ENCODE results near the gene SERF2.
A peak's percentile ranks its signal among the peaks of the same experiment; 100 is the strongest.

The SERF2 gene

DNA sequence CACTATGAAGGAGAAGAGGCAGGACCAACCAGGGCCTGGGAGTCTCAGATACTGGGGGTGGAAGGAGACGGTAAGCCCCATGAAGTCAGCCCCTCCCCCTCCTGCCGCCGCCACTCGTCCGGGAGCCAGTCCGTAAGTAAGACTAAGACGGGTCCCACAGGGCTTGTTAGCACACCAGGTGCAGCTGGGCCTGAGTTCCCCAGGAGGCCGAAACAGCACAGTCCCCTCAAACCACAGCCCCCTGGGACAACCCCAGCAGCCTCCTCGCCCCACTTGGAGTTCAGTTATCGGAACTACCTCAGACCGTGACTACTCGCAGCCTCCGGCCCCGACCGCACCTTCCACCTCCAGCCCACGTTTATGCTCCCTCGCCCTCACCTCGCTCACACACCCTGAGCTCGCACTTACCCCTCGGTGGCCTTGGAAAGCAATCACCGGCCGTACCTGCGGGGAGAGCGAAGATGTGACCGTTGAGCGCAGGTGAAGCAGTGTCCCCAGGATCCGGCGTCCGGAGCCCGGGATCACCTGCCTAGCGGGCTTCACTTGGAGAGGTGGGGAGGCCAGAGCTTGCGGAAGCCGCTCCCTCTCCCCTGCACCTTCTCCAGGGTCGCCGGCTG is 15.9 kb upstream of the SERF2 start:
- Mint-ChIP-seq H3K4me3 (peak overlapping the region; percentile 88), H3K27ac (peak overlapping the region; percentile 95), H3K9me3 (no peaks in the 10 kb centered on the region), H3K36me3 (ENCODE audit: low read depth) (peaks cover 52% of the 10 kb centered on the region), H3K4me1 (ENCODE audit: low read depth) (peaks cover 62% of the 10 kb centered on the region), H3K27me3 (no peaks in the 10 kb centered on the region)
- intact Hi-C loops (cut with micrococcal nuclease): loop anchor here (10.0 kb wide), 1 partner anchor 49 kb away; the partner anchor contains the start of genes MFAP1 and WDR76

DNA sequence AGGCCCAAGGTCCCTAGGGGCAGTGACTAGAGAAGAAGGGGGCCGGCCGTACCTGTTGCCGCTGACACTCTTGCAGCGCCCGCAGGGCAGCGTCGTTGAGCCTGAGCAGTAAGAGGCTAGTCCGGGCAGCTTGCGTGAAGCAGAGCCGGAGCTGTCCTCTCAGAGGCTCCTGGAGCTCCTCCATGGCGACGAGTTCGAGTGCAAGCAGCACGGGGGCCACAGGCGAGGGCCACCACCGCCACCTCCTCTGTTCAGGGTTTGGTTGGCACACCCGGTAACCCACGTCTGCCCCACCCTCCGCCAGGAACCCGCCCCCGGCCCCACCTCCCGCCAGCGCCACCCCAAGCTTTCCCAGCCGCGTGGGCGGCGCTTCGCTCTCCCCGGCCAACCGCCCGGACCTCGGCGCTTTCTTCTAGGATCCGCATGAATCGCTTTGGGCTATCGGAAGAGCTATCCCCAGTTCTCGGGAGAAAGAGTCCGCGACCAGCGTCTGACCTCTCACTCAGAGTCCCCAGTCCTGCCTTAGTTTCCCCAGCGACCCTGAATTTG is 15.3 kb upstream of the SERF2 start, which contains the start of gene ELL3:
TSS of gene ELL3 (minus strand) at position 249 of the 549 bp plus-strand sequence. CDS start at position 184, 65 bp downstream.
- H3K36me3 Mint-ChIP-seq (ENCODE audit: low read depth): peaks cover 46% of the 10 kb centered on the region
- intact Hi-C loops (cut with micrococcal nuclease): loop anchor here (1.0 to 10.0 kb wide), 2 partner anchors 17 to 48 kb away; partner anchors contain the start of genes MFAP1 and WDR76
- peak within 1 kb of the TSS; percentile 88 for H3K4me3 Mint-ChIP-seq
- H3K4me1 Mint-ChIP-seq (ENCODE audit: low read depth): peaks cover 56% of the 10 kb centered on the region
- H3K9me3 Mint-ChIP-seq: no peaks in the 10 kb centered on the region
- H3K27ac Mint-ChIP-seq: peak within 1 kb of the TSS; percentile 95
- H3K27me3 Mint-ChIP-seq: no peaks in the 10 kb centered on the region

DNA sequence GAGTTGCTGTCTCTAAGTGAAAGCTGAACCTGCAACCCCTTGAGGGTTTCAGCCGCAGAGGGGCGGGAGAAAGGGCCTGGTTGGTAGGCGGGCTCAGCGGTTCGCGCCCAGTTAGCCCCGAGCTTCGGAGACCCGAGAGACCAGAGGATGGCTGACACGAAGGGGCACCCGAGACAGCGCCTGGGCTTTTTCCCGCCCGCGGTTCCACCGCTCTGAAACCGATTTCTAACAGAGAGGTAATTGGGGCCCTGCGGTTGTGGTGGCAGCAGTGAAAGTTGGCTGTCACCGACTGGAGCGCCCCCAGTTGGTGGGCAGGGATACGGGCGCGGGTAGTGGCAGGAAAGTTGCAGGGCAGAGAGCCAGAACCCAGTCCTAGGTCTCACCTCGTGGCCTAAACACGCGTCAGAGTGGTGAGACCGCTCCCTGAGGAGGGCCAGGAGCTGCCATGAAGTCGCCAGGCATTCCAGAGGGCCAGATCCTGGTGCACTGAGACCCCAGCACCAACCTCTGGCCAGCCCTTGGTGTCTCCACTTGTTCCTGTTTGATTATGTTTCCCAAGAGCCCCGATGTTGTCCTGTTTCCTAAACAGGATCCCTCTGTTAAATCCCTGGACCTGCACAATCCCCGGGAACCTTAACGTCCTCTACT is 14.7 kb upstream of the SERF2 start:
- peaks cover 43% of the 10 kb centered on the region for H3K36me3 Mint-ChIP-seq (ENCODE audit: low read depth)
- H3K27ac Mint-ChIP-seq: peak overlapping the region; percentile 95
- H3K27me3 Mint-ChIP-seq: no peaks in the 10 kb centered on the region
- peak overlapping the region; percentile 88 for H3K4me3 Mint-ChIP-seq
- no peaks in the 10 kb centered on the region for H3K9me3 Mint-ChIP-seq
- peaks cover 50% of the 10 kb centered on the region for H3K4me1 Mint-ChIP-seq (ENCODE audit: low read depth)
- intact Hi-C loops (cut with micrococcal nuclease): loop anchor here (1.0 to 10.0 kb wide), 2 partner anchors 16 to 47 kb away; partner anchors contain the start of genes MFAP1 and WDR76

DNA sequence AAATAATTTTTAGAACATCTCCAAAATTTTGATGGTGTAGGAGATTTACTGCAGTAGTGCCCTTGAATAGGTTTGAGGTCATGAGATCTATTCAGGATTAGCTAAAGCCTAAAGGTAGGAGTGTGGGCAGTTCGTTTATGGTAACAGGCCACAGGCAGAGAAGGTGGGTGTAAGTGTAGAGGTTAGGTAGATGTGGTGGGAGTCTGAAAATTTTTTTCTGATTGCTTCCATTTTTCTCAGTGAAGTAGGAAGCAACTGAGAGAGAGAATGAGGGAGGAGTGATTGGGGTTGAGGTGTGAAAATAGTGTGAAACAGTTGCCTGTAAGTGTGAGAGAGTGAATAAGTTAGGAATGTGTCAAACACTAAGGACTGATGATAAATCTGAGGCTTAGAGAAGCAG is 13.1 kb upstream of the SERF2 start:
- H3K36me3 Mint-ChIP-seq (ENCODE audit: low read depth): peaks cover 27% of the 10 kb centered on the region
- no peaks in the 10 kb centered on the region for H3K9me3 Mint-ChIP-seq
- no peak overlapping the region for H3K4me3 Mint-ChIP-seq
- H3K4me1 Mint-ChIP-seq (ENCODE audit: low read depth): peaks cover 35% of the 10 kb centered on the region
- H3K27me3 Mint-ChIP-seq: no peaks in the 10 kb centered on the region
- H3K27ac Mint-ChIP-seq: no peak overlapping the region
- intact Hi-C loops (cut with micrococcal nuclease): loop anchor here (10.0 kb wide), 1 partner anchor 46 kb away; the partner anchor contains the start of genes MFAP1 and WDR76

DNA sequence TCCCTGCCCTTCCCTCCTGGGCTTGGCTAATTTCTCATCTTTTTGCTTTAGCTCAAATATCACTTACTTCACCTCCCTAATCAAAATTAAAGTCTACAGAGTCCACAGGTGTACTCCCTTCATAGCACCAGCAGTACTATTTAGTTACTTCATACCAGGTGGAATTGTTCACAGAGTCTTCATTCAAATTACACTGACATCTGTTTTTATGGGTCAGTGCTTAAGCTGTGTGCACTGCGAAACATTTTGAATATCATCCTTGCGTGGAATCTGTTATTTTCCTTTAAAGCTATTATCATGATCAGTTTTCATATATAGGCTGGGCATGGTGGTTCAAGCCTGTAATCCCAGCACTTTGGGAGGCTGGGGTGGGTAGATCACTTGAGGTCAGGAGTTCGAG is 2.7 kb upstream of the SERF2 start:
- Mint-ChIP-seq H3K4me1 (ENCODE audit: low read depth) (peaks cover 20% of the 10 kb centered on the region), H3K27me3 (no peaks in the 10 kb centered on the region), H3K27ac (no peak overlapping the region), H3K36me3 (ENCODE audit: low read depth) (peaks cover 30% of the 10 kb centered on the region), H3K4me3 (no peak overlapping the region), H3K9me3 (no peaks in the 10 kb centered on the region)
- intact Hi-C loops (cut with micrococcal nuclease): no loop called here

DNA sequence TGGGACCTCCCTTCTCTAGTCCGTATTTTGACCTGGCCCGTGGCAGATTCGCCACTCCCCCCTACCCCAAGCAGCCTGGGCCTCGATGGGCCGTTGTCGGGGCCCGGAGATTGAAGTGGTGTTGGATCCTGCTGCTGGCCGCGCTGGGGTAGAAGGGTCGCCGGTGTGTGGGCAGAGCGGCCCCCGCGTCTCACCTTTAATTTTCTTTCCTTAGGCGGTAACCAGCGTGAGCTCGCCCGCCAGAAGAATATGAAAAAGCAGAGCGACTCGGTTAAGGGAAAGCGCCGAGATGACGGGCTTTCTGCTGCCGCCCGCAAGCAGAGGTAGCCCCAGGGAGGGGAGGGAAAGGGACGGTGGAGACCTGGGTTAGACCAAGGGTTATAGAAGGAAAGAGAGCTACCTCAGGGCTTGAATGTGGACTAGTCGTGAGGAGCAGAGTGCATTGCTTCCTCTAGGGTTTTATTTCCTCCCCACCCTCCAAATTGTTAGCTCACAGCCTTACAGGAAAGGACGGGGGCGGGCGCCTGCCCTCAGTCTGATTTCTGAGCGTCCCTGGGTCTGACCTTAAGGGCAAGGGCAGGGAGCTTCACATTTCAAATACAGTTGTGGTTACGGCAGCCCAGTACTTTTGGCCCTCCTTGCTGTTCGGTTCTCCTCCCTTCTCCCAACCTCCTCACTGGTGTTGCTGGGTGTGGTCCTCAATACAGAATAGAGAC is 799 bp downstream of the SERF2 start:
- Mint-ChIP-seq H3K36me3 (ENCODE audit: low read depth) (peaks cover 65% of the 10 kb centered on the region), H3K4me3 (peak overlapping the region; percentile 82), H3K4me1 (ENCODE audit: low read depth) (peaks cover 52% of the 10 kb centered on the region), H3K27ac (peak overlapping the region; percentile 100), H3K9me3 (no peaks in the 10 kb centered on the region), H3K27me3 (no peaks in the 10 kb centered on the region)
- intact Hi-C loops (cut with micrococcal nuclease): loop anchor here (1.0 kb wide), 1 partner anchor 16 kb away; no protein-coding TSS in a partner anchor

DNA sequence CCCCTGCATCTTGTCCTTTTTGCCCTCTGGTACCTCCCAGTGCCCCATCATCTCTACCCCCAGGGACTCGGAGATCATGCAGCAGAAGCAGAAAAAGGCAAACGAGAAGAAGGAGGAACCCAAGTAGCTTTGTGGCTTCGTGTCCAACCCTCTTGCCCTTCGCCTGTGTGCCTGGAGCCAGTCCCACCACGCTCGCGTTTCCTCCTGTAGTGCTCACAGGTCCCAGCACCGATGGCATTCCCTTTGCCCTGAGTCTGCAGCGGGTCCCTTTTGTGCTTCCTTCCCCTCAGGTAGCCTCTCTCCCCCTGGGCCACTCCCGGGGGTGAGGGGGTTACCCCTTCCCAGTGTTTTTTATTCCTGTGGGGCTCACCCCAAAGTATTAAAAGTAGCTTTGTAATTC is 1.5 kb downstream of the SERF2 start:
- H3K9me3 Mint-ChIP-seq: no peaks in the 10 kb centered on the region
- H3K27ac Mint-ChIP-seq: peak overlapping the region; percentile 100
- peak overlapping the region; percentile 82 for H3K4me3 Mint-ChIP-seq
- H3K4me1 Mint-ChIP-seq (ENCODE audit: low read depth): peaks cover 59% of the 10 kb centered on the region
- no peaks in the 10 kb centered on the region for H3K27me3 Mint-ChIP-seq
- intact Hi-C loops (cut with micrococcal nuclease): loop anchor here (1.0 kb wide), 1 partner anchor 16 kb away; no protein-coding TSS in a partner anchor
- peaks cover 71% of the 10 kb centered on the region for H3K36me3 Mint-ChIP-seq (ENCODE audit: low read depth)

DNA sequence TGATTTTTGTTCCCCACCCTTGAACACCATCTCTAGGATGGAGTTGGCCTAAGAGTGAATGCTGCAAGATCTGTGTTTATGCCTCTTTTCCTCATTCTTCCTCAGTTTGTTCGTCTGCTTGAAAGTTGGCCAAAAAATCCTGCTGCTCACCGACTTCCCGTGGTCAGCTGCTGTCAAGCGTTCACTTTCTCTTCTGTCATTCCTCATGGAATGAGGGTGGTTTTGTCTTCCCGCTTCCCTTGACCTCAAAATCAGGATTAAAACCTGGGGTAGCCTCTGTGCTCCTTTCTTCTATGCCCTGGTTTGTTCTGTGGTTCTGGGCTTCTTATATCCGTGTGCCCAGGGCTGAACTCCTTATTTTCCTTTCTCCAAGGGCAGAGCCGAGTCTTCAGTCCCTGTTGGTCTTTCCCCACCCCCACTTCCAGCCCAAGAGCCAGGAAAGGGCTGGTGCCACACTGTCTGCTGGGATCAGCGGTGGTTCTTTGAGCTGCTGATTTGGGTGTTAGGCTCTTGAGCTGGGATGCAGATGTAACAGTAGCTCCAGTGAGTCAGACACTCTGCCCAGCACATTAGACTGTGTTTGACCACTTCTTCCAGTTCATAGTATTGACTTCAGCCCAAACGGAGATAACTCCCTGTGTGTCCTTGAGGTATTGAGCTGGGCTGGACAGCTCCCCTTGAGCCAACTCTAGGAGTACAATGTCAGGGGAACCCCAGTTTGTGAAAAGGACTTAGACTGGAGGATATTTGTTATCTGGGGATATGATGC is 2.3 kb downstream of the SERF2 start:
- Mint-ChIP-seq H3K4me1 (ENCODE audit: low read depth) (peaks cover 67% of the 10 kb centered on the region), H3K27ac (peak overlapping the region; percentile 74), H3K36me3 (ENCODE audit: low read depth) (peaks cover 75% of the 10 kb centered on the region), H3K9me3 (no peaks in the 10 kb centered on the region), H3K4me3 (peak overlapping the region; percentile 50), H3K27me3 (no peaks in the 10 kb centered on the region)
- intact Hi-C loops (cut with micrococcal nuclease): no loop called here

DNA sequence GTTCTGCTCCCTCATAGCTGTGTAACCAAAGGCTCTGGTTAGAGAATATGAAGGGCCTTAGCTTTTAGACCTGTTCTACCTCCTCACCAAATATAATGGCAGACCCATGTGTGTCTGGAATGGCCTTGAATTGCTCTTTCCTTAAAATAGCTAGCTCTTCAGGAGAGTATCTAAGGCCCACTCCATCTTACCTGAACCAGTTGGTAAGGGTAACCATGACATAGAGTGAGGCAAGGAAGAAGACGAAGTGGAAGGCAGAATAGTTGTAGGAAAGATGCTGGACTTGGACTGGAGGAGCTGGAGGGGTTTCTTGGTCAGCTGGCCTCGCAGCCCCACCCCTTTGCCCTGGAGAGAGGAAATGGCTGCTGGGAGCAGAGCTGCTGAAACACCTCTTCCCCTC is 3.1 kb downstream of the SERF2 start:
- intact Hi-C loops (cut with micrococcal nuclease): no loop called here
- Mint-ChIP-seq H3K4me3 (no peak overlapping the region), H3K9me3 (no peaks in the 10 kb centered on the region), H3K27ac (peak overlapping the region; percentile 74), H3K27me3 (no peaks in the 10 kb centered on the region), H3K4me1 (ENCODE audit: low read depth) (peaks cover 75% of the 10 kb centered on the region), H3K36me3 (ENCODE audit: low read depth) (peaks cover 81% of the 10 kb centered on the region)

DNA sequence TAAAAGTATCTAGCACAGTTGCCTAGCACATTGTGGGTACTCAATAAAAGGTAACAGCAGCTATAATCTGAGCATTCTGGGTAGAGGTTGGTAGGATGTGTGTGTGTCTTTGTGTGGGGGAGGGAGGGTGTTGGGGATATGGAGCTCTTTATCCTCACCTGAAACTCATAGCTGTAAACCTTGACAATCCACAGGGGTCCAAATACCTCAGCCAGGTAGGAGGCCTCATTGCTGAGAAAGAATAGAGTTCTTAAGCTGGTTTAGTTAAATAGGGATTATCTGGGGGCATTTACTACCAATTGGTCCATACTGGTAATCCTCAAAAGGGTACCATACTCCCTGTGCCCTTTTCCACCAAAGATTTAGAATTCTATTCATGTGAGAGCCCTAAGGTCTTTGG is 3.9 kb downstream of the SERF2 start:
- Mint-ChIP-seq H3K4me1 (ENCODE audit: low read depth) (peaks cover 78% of the 10 kb centered on the region), H3K9me3 (no peaks in the 10 kb centered on the region), H3K36me3 (ENCODE audit: low read depth) (peaks cover 88% of the 10 kb centered on the region), H3K4me3 (no peak overlapping the region), H3K27ac (peak overlapping the region; percentile 85), H3K27me3 (no peaks in the 10 kb centered on the region)
- intact Hi-C loops (cut with micrococcal nuclease): no loop called here

DNA sequence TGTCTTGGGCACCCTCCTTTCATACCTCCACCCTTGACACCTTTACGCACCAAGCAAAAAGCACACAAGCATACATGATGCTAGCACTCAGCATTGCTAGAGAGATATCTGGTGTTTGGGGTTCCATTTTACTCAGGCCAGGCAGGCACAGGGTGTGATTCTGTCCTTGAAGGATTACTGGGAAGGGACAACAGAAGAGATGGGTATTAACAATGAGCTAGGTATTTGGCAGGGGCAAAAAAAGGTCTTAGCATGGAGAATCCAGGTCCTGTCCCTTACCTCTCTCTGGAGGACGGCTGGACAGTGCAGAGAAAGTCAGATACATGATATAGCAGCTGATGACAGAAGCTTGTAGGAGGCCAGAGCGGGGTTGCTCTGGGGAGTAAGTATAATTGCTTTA is 4.4 kb downstream of the SERF2 start:
- intact Hi-C loops (cut with micrococcal nuclease): no loop called here
- H3K36me3 Mint-ChIP-seq (ENCODE audit: low read depth): peaks cover 93% of the 10 kb centered on the region

DNA sequence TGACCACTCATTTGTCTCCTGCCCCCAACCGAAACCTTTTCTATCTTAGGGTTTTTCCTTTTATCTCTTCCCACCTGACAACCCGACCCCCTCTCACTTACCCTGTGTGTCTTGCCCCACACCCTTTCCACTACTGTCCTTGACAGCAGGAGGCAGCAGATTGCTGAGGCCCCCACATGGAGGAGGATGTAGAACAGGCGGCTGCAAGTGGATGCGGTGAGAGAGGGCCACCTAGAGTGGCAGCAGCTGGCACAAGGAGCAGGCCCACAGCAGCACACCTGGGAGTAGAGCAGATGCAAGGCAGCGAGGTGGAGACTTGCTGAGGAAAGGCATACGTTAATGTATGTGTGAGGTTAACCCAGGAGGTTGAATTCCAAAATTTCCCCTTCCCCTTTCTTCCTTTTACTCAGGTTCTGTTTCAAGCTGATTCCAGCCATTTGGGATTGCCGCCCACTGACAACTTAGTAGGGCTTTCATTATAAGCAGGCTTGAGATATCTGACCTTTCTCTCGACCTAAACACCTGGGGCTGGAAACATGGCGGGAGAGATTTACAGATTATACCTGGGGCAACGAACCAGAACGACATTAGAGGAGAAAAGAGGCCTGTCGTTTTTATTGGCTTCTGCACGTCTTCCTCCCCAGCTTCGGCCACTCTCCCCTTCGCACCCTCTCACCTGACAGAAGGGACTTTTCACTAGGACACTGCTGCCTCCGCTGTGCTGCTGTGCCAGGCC is 7.3 kb downstream of the SERF2 start:
- Mint-ChIP-seq H3K9me3 (no peaks in the 10 kb centered on the region), H3K27me3 (no peaks in the 10 kb centered on the region), H3K36me3 (ENCODE audit: low read depth) (peaks cover 97% of the 10 kb centered on the region), H3K4me3 (no peak overlapping the region), H3K4me1 (ENCODE audit: low read depth) (peaks cover 66% of the 10 kb centered on the region), H3K27ac (peak overlapping the region; percentile 85)
- intact Hi-C loops (cut with micrococcal nuclease): no loop called here

More for the DNA sequence above, 4.4 kb downstream of the SERF2 start:
- Mint-ChIP-seq H3K4me1 (ENCODE audit: low read depth) (peaks cover 79% of the 10 kb centered on the region), H3K4me3 (no peak overlapping the region), H3K9me3 (no peaks in the 10 kb centered on the region), H3K27me3 (no peaks in the 10 kb centered on the region), H3K27ac (peak overlapping the region; percentile 85)

DNA sequence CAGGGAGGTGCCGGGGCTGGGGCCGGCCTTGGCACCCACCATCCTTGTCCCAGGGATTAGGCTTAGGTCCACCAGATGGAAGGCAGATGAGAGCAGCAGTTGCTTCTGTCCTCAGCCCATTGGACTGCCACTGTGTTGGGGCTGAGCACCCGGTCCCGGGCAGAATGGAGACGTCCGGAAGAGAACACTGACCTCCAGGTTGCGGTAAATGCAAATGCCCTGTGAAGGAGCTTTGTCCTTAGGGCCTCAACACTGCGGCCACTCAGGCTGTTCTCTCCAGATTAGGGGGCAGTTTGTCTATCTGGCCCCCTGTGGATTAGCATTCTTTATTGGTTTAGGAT is 7.8 kb downstream of the SERF2 start, which contains the start of gene SERINC4:
TSS of gene SERINC4 (minus strand) at position 276 of the 341 bp plus-strand sequence. CDS start at position 42, 234 bp downstream.
- Mint-ChIP-seq H3K4me1 (ENCODE audit: low read depth) (peaks cover 61% of the 10 kb centered on the region), H3K36me3 (ENCODE audit: low read depth) (peaks cover 97% of the 10 kb centered on the region), H3K4me3 (peak within 1 kb of the TSS; percentile 95), H3K9me3 (no peaks in the 10 kb centered on the region), H3K27me3 (no peaks in the 10 kb centered on the region), H3K27ac (peak within 1 kb of the TSS; percentile 85)
- intact Hi-C loops (cut with micrococcal nuclease): no loop called here
